Lower leg skin (tissue), 3 donors: Measurements from ENCODE around the gene SLC39A9.

Experiments used
- CTCF ChIP-seq, 3 donors: fragments of 450-650 bp; IDR thresholded peaks; one replicate each; pipeline ENCODE4 v1.5.1; 2016; ENCODE audit warnings: antibody characterized with exemption in 3 of 3, mild to moderate bottlenecking in 3 of 3, moderate library complexity in 2 of 3
- POLR2A ChIP-seq, 2 donors: fragments of 450-650 bp; IDR thresholded peaks; one replicate each; pipeline ENCODE4 v1.6.1; 2016 to 2017; ENCODE audit warnings: antibody characterized with exemption in 2 of 2, mild to moderate bottlenecking in 1 of 2, moderate library complexity in 1 of 2

DNA sequence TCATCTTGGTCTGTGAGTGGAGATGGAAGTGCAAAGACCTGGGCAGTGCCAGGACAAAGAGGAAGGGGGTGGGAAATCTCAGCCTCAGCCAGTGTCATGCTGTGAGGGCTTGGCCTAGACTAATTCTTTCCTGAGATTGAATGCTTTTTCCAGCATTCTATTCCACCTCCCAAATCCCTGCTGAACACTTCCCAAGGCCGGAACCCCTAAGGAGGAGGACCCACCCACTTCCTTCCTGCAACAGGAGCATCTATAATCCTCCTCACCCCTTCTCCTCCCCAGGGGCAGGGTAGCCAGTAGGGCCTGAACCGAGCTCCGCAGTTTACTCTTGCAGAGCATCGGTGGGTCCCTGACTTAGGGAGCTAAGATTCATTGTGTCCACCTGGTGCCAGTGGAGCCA lies 89.3 kb downstream of the SLC39A9 start:
- TF ChIP-seq POLR2A (IDR thresholded peaks at IDR 0.05) (no peak), CTCF (IDR thresholded peaks at IDR 0.05) (no peak)
